Activated CD8-positive, alpha-beta T cell treated with anti-CD3 and anti-CD28 coated beads, Interleukin-2, amount 10 ng/mL, durations not matched to agents 7 days and 5 days (primary cell): Measurements from ENCODE around the gene KRT222. TPM values are rescaled to one million over a fixed set of nuclear protein-coding genes. Genes with fewer than 3 reads are reported as not detected.

Experiments
- ATAC-seq: fragments of 150-1000 bp; cut with Tn5 transposase; one replicate; pipeline ENCODE4 v1.10.0; 2021; ENCODE audit warnings: moderate library complexity
- CTCF ChIA-PET: fragments of 350-600 bp; sonication (Branson Sonifier 250); formaldehyde crosslinking; loops from one replicate; lab custom pipeline; 2021; ENCODE audit warnings: antibody characterized with exemption; lab: Charles Lee
- POLR2A ChIA-PET: fragments of 350-600 bp; sonication (Branson Sonifier 250); formaldehyde crosslinking; loops from one replicate; lab custom pipeline; 2021; ENCODE audit warnings: antibody characterized with exemption; lab: Charles Lee
- DNase-seq: peaks from one replicate; pipeline ENCODE4 v3.0.0-alpha.2; 2020
- H3K27ac Mint-ChIP-seq: one replicate; pipeline ENCODE4 v1.8.0; 2021; ENCODE audit warnings: mild to moderate bottlenecking, mixed read lengths
- H3K27me3 Mint-ChIP-seq: one replicate; pipeline ENCODE4 v1.8.0; 2021; ENCODE audit warnings: low read depth, mixed read lengths
- H3K36me3 Mint-ChIP-seq: one replicate; pipeline ENCODE4 v1.8.0; 2021; ENCODE audit warnings: low read depth, mixed read lengths
- H3K4me1 Mint-ChIP-seq: one replicate; pipeline ENCODE4 v1.8.0; 2021; ENCODE audit warnings: low read depth, mixed read lengths
- H3K4me3 Mint-ChIP-seq: one replicate; pipeline ENCODE4 v1.8.0; 2021; ENCODE audit warnings: mild to moderate bottlenecking, mixed read lengths
- H3K9me3 Mint-ChIP-seq: one replicate; pipeline ENCODE4 v1.8.0; 2022; ENCODE audit warnings: mixed read lengths; ENCODE audit not compliant: insufficient read depth
- total RNA-seq, 2 experiments: library from RNA; stranded (reverse); gene quantifications; one replicate each; pipeline ENCODE4 v1.2.3, GENCODE V29; 2021

KRT222 gene
- total RNA-seq, 2 experiments from 2014 or later = not detected

DNA sequence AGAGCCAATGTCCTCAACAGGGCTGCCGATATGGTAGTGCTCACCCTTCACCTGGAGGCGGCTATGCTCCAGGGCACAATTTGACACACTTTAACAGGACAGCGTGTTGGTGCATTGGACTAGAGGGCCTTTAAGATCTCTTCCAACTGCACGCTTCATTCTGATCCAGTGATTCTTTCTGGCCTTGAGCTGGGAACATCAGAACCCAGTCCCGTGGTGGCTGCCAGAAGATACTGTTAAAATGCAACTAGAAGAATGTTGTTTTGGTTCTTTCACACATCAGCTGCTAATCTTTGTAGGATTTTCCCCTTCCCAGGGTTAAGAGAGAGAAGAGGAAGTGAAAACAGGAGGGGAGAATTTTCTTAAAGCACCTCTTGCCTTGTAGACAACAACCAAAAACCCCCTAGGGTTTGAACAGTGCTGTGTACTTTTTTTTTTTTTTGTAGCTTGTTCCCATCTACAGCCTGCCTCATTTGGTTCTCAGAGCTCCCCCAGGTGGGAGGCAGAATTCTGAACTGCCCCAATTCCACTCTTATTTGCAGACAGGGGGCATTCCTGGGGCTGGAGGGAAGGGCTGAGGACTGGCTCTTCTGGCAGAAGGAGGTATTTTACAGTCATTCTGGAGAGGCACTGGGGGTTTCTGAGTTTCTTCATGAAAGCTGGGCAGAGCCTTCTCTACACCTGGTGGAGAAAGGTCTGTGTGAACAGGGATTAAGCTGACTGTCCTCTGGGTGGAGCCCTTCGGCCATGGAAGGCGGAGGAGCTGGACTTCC, 49.7 kb downstream of the KRT222 start:
- H3K4me1 Mint-ChIP-seq = peaks cover 88% of the 10 kb centered on the region
- H3K27ac Mint-ChIP-seq = peak overlapping the region; percentile 85
- H3K27me3 Mint-ChIP-seq = no peaks in the 10 kb centered on the region
- ATAC-seq = peak; percentile 24
- ChIA-PET CTCF (interaction anchor here (0.7 to 13.6 kb wide), 30 partner anchors 8 to 1048 kb away, joined by 3 to 313 read pairs (median 4); partner anchors contain the start of genes CCR7 and SMARCE1), POLR2A (interaction anchor here (0.7 to 19.7 kb wide), 7 partner anchors 11 to 75 kb away, joined by 3 to 454 read pairs (median 7); partner anchors contain the start of genes CCR7 and SMARCE1)
- H3K36me3 Mint-ChIP-seq = no peaks in the 10 kb centered on the region
- no peaks in the 10 kb centered on the region for H3K9me3 Mint-ChIP-seq
- DNase-seq = peak; percentile 47
- H3K4me3 Mint-ChIP-seq = peak overlapping the region; percentile 54

- ATAC-seq (no peak), DNase-seq (no peak)
- H3K27me3 Mint-ChIP-seq = no peaks in the 10 kb centered on the region
- no peaks in the 10 kb centered on the region for H3K9me3 Mint-ChIP-seq
- ChIA-PET CTCF (interaction anchor here (0.8 to 13.6 kb wide), 21 partner anchors 7 to 1048 kb away, joined by 3 to 313 read pairs (median 6); partner anchors contain the start of genes CCR7 and SMARCE1), POLR2A (interaction anchor here (0.9 to 19.7 kb wide), 6 partner anchors 10 to 58 kb away, joined by 3 to 454 read pairs (median 10); partner anchors contain the start of genes CCR7 and SMARCE1)
- H3K4me3 Mint-ChIP-seq = no peak overlapping the region
- peaks cover 88% of the 10 kb centered on the region for H3K4me1 Mint-ChIP-seq
- peak overlapping the region; percentile 85 for H3K27ac Mint-ChIP-seq
- no peaks in the 10 kb centered on the region for H3K36me3 Mint-ChIP-seq
Observed at GRCh38 chr17:40614431-40615067, 50.4 kb downstream of the KRT222 start.

DNA sequence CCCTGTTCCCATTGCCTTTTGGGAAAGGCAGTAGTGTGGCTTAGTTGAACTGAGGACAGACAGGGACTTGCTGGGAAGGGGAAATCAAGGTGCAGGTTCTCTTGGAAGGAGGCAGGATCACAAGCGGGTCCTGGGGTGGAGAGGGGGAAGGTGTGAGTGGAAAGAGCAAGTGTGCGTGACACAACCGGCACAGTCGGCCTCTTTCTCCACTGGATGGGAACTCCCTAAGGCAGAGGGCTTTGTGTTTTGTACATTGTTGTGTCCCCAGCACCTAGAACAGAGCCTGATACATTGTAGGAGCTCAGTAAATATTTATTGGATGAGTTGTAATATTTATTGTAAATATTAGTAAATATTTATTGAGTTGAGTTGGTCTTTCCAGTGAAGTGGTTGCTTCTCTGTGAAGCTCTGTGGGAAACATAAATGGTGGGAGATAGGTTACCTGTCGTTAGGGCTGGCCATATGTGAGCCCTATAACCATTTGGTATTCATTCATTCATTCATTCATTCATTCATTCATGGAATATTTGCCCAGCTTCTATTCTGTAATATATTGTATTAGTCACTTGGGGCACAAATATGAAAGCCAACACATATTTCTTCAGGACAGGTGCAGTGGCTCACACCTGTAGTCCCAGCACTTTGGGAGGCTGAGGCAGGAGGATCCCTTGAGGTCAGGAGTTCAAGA, 51.4 kb downstream of the KRT222 start:
- Mint-ChIP-seq H3K9me3 (no peaks in the 10 kb centered on the region), H3K4me1 (peaks cover 90% of the 10 kb centered on the region), H3K36me3 (no peaks in the 10 kb centered on the region), H3K27me3 (no peaks in the 10 kb centered on the region), H3K27ac (peak overlapping the region; percentile 91), H3K4me3 (peak overlapping the region; percentile 58)
- ChIA-PET CTCF (interaction anchor here (0.9 to 13.6 kb wide), 6 partner anchors 10 to 1049 kb away, joined by 3 to 313 read pairs (median 22); partner anchors contain the start of gene CCR7), POLR2A (interaction anchor here (1.0 to 19.7 kb wide), 5 partner anchors 10 to 57 kb away, joined by 3 to 454 read pairs (median 12); partner anchors contain the start of genes CCR7 and SMARCE1)
- peak; percentile 22 for DNase-seq
- ATAC-seq = no peak

DNA sequence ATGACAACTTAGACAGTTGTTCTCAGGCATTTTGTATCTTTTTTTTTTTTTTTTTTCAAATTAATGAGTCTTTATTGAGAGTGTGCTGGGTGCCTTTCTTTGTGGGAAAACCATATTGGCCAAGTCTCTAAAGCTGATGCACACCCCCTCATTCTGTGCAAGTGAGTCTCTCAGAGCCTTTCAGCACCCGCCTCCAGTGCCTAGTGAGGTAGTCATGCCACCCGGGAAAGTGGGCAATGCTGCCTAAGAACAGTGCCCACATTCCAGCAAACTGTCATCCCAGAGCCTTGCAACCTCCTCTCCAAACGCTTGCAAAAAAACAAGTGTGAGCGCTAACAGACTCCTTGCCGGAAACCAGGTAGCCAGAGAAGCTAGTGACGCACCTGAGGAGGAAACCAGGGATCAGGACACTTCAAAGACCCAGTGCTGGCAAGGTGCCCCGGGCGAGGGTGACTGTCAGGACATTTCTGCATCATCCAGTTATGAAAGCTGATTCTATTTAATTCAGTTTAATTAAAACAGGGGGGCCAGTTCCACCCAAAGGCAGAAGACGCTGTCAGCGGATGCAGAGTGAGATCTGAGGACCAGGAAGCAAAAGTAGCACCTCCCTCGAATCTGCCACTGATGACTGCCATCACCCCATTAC, 52.3 kb downstream of the KRT222 start:
- Mint-ChIP-seq H3K9me3 (no peaks in the 10 kb centered on the region), H3K27me3 (no peaks in the 10 kb centered on the region), H3K4me3 (peak overlapping the region; percentile 58), H3K36me3 (no peaks in the 10 kb centered on the region), H3K27ac (peak overlapping the region; percentile 91), H3K4me1 (peaks cover 96% of the 10 kb centered on the region)
- CTCF ChIA-PET = interaction anchor here (0.9 to 13.6 kb wide), 4 partner anchors 9 to 54 kb away, joined by 3 to 313 read pairs (median 39); partner anchors contain the start of gene CCR7
- ATAC-seq (peak; percentile 30), DNase-seq (peak; percentile 66)
- POLR2A ChIA-PET = interaction anchor here (1.0 to 19.7 kb wide), 5 partner anchors 9 to 56 kb away, joined by 3 to 454 read pairs (median 10); partner anchors contain the start of genes CCR7 and SMARCE1

GRCh38 chr17:40611840-40612474, 53.0 kb downstream of the KRT222 start:
- Mint-ChIP-seq H3K27ac (peak overlapping the region; percentile 70), H3K4me3 (no peak overlapping the region), H3K27me3 (no peaks in the 10 kb centered on the region), H3K9me3 (no peaks in the 10 kb centered on the region), H3K36me3 (no peaks in the 10 kb centered on the region), H3K4me1 (peaks cover 96% of the 10 kb centered on the region)
- DNase-seq (no peak), ATAC-seq (no peak)
- POLR2A ChIA-PET = interaction anchor here (1.2 to 19.7 kb wide), 2 partner anchors 35 to 55 kb away, joined by 3 to 454 read pairs; partner anchors contain the start of gene CCR7
- CTCF ChIA-PET = interaction anchor here (1.3 to 13.6 kb wide), 6 partner anchors 8 to 53 kb away, joined by 3 to 313 read pairs (median 31); partner anchors contain the start of gene CCR7

DNA sequence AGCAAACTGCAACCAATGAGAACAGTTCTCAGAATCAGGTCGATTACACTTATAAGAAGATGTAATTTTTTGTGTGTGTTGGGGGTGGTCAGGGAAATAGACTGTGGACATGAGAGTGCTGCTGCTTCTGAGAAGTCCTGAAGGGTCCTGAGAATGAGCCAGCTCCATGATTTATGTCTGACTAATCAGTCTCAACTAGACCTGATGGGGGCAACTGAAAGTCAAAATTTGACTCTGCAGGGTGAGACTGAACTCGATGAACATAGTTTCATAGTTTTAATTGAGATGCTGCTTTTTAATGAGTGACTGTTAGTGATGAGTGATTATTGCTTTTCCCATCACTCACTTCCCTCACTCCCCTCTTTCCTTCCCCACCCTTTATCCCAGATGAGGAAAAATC, 54.6 kb downstream of the KRT222 start:
- no peak overlapping the region for H3K4me3 Mint-ChIP-seq

DNA sequence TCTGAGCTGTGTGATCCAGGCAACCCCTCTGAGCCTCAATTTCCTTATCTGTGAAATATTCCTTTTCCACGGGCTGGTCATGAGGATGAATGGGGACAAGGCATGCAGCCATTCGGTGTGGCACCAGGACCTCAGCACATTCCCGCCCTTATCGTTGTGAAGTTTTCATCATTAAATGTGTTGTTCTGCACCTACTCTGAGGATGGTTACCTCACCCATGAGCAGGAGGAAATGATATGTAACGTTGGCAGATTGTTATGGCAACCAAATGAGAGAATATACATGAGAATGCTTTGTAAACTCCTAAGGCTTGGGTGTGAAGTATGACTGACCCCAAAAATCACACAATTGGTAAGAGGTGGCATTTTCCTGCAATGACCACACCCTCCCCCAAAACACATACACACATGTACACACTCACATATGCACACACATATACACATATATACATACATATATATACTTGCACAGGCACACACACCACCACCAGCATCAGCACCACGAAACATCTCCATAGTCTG, 56.9 kb downstream of the KRT222 start:
- Mint-ChIP-seq H3K27ac (peak overlapping the region; percentile 88), H3K4me1 (peaks cover 98% of the 10 kb centered on the region), H3K4me3 (peak overlapping the region; percentile 44), H3K27me3 (no peaks in the 10 kb centered on the region), H3K36me3 (peaks cover 4% of the 10 kb centered on the region), H3K9me3 (no peaks in the 10 kb centered on the region)
- ChIA-PET POLR2A (interaction anchor here (1.0 to 19.7 kb wide), 6 partner anchors 11 to 51 kb away, joined by 3 to 454 read pairs (median 5); partner anchors contain the start of gene CCR7), CTCF (interaction anchor here (1.4 to 5.2 kb wide), 5 partner anchors 9 to 68 kb away, joined by 4 to 31 read pairs (median 6); no protein-coding TSS in a partner anchor)
- peak; percentile 73 for ATAC-seq
- peak; percentile 59 for DNase-seq

More for the DNA sequence above, 54.6 kb downstream of the KRT222 start:
- peaks cover 96% of the 10 kb centered on the region for H3K4me1 Mint-ChIP-seq
- ATAC-seq (no peak), DNase-seq (no peak)
- no peaks in the 10 kb centered on the region for H3K27me3 Mint-ChIP-seq
- no peaks in the 10 kb centered on the region for H3K9me3 Mint-ChIP-seq
- CTCF ChIA-PET = interaction anchor here (0.9 to 13.6 kb wide), 5 partner anchors 10 to 52 kb away, joined by 3 to 313 read pairs (median 7); partner anchors contain the start of gene CCR7
- peak overlapping the region; percentile 66 for H3K27ac Mint-ChIP-seq
- no peaks in the 10 kb centered on the region for H3K36me3 Mint-ChIP-seq
- POLR2A ChIA-PET = interaction anchor here (0.9 to 19.7 kb wide), 3 partner anchors 12 to 54 kb away, joined by 3 to 454 read pairs (median 3); partner anchors contain the start of gene CCR7

DNA sequence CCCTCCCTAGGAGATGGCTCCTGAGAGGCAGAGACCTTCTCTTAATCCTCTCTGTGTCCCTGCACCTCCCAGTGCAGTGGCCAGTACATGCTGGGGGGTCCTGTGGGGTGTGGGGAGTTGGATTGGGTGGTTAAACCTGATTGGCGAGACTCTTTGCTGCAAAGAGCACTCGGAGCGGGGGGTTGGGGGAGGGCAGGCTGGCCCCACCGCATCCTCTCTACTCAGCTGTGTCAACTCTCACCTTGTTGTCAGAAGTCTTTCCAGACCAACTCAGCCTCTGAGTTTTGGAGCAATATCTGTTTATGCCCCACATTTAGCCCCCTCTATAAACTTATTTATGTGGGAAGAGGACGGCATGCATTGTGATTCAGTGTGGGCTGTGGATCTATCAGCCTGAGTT, 57.3 kb downstream of the KRT222 start:
- peak; percentile 71 for DNase-seq
- H3K4me1 Mint-ChIP-seq = peaks cover 98% of the 10 kb centered on the region
- peaks cover 4% of the 10 kb centered on the region for H3K36me3 Mint-ChIP-seq
- H3K4me3 Mint-ChIP-seq = peak overlapping the region; percentile 44
- ChIA-PET CTCF (interaction anchor here (0.7 to 5.2 kb wide), 7 partner anchors 8 to 67 kb away, joined by 3 to 31 read pairs (median 4); partner anchors contain the start of gene CCR7), POLR2A (interaction anchor here (0.9 to 19.7 kb wide), 8 partner anchors 10 to 66 kb away, joined by 3 to 454 read pairs (median 4); partner anchors contain the start of gene CCR7)
- H3K27me3 Mint-ChIP-seq = no peaks in the 10 kb centered on the region
- peak overlapping the region; percentile 88 for H3K27ac Mint-ChIP-seq
- peak; percentile 34 for ATAC-seq
- H3K9me3 Mint-ChIP-seq = no peaks in the 10 kb centered on the region

DNA sequence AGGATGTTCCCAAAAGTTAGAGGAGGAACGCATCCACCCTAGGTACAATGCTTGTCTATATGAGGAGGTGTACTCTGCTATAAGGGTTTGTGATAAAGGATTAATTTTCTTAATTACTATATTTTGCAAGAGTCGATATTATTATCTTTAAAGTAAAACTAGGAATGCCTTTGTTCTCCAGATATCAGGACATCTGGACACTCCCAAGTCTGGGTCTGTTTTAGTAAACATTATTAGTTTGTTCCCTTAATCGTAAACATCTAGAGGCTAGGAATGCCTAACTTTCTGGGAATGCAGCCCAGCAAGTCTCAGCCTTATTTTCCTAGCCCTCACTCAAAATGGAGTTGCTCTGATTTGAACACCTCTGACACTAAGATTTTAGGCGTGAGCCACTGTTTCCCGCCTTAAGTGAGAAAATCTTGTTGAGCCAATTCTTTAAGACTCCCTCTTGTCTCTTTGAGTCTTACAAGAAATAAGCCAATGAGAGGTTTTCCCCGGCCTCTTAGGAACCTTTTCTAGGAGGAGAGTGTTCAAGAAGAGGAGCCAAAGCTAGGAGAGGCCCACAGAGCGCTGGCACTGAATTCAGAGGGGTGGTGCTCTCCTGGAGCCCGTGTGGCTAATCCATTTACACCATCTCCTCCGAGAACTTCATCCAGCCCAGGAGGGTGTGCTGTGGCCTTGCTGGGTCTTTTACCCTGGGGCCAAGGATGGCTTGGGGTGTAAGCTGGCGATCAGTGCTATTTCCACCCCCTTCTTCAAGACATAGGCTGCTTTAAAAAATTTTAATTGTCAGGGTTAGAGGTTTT, 58.2 kb downstream of the KRT222 start:
- POLR2A ChIA-PET = interaction anchor here (0.9 to 19.7 kb wide), 7 partner anchors 9 to 65 kb away, joined by 3 to 454 read pairs (median 5); partner anchors contain the start of gene CCR7
- H3K27me3 Mint-ChIP-seq = no peaks in the 10 kb centered on the region
- no peaks in the 10 kb centered on the region for H3K9me3 Mint-ChIP-seq
- H3K27ac Mint-ChIP-seq = peak overlapping the region; percentile 88
- peaks cover 99% of the 10 kb centered on the region for H3K4me1 Mint-ChIP-seq
- H3K4me3 Mint-ChIP-seq = no peak overlapping the region
- DNase-seq (no peak), ATAC-seq (no peak)
- H3K36me3 Mint-ChIP-seq = peaks cover 4% of the 10 kb centered on the region
- CTCF ChIA-PET = interaction anchor here (1.3 to 5.2 kb wide), 7 partner anchors 9 to 66 kb away, joined by 4 to 31 read pairs (median 6); no protein-coding TSS in a partner anchor
